Measurements from ENCODE around the gene ITPKC. TPM values are rescaled to one million over a fixed set of nuclear protein-coding genes. Genes with fewer than 3 reads are reported as not detected.
A peak's percentile ranks its signal among the peaks of the same experiment; 100 is the strongest.

Gene ITPKC
- total RNA-seq, 2 experiments from 2014 or later, result 5.5 to 6.5 TPM

GRCh38 chr19:40775632-40776022 lies 58.7 kb downstream of the ITPKC start:
- Histone ChIP-seq H4K20me1 (ENCODE audit: insufficient read depth, low read length) (no peaks in the 10 kb centered on the region), H3K4me1 (ENCODE audit: insufficient read depth, low read length, poor library complexity, severe bottlenecking) (peaks cover 37% of the 10 kb centered on the region), H2AFZ (ENCODE audit: low read length) (no peak overlapping the region), H3K4me3 (ENCODE audit: low read depth, low read length, poor library complexity, severe bottlenecking) (no peak overlapping the region), H3K36me3 (ENCODE audit: insufficient read depth, low read length) (peaks cover 10% of the 10 kb centered on the region; the same call in 1 of the 2 replicates), H3K4me2 (ENCODE audit: low read length) (no peak overlapping the region), H3K27ac (ENCODE audit: low read depth, low read length, poor library complexity, severe bottlenecking) (no peak overlapping the region), H3K79me2 (ENCODE audit: insufficient read depth, low read depth, low read length) (peaks cover 6% of the 10 kb centered on the region; the same call in 1 of the 2 replicates), H3K9me2 (ENCODE audit: insufficient read depth, low read length) (no peaks in the 10 kb centered on the region), H3K9me3 (ENCODE audit: low read length) (0 out of 2 replicates have a peak, but pooled peaks cover 8% of the 10 kb centered on the region)
- TF ChIP-seq EZH2phosphoT487 (IDR thresholded peaks at IDR 0.05; ENCODE audit: borderline replicate concordance, low read depth, low read length) (no peak), CTCF (conservative IDR thresholded peaks at IDR 0.05; ENCODE audit: low read length) (no peak)
- ChIA-PET POLR2A (interaction anchor here (1.1 to 3.5 kb wide), 2 partner anchors 23 to 26 kb away, joined by 4 to 29 read pairs; partner anchors contain the start of genes ACTMAP and SNRPA), CTCF (ENCODE audit: unreplicated experiment) (no interaction called here)
- no peak for DNase-seq (ENCODE audit: low spot score)
- BruUV-seq (replicated peaks), result no TSS peak
- intact Hi-C loops (cut with micrococcal nuclease; ENCODE audit: unreplicated experiment), result loop anchor here (10.0 kb wide), 1 partner anchor 171 kb away; the partner anchor contains the start of gene LTBP4

- Histone ChIP-seq H2AFZ (ENCODE audit: low read length) (peak overlapping the region; percentile 0; the same call in 1 of the 2 replicates), H3K4me3 (ENCODE audit: low read depth, low read length, poor library complexity, severe bottlenecking) (peak overlapping the region; percentile 68), H3K9me2 (ENCODE audit: insufficient read depth, low read length) (no peaks in the 10 kb centered on the region), H3K4me2 (ENCODE audit: low read length) (peak overlapping the region; percentile 86), H3K36me3 (ENCODE audit: insufficient read depth, low read length) (peaks cover 7% of the 10 kb centered on the region; the same call in 1 of the 2 replicates), H3K79me2 (ENCODE audit: insufficient read depth, low read depth, low read length) (peaks cover 6% of the 10 kb centered on the region; the same call in 1 of the 2 replicates), H3K9me3 (ENCODE audit: low read length) (0 out of 2 replicates have a peak, but pooled peaks cover 8% of the 10 kb centered on the region), H3K4me1 (ENCODE audit: insufficient read depth, low read length, poor library complexity, severe bottlenecking) (peaks cover 37% of the 10 kb centered on the region), H3K27ac (ENCODE audit: low read depth, low read length, poor library complexity, severe bottlenecking) (peak overlapping the region; percentile 95), H4K20me1 (ENCODE audit: insufficient read depth, low read length) (no peaks in the 10 kb centered on the region)
- POLR2A ChIA-PET, result interaction anchor here (0.5 to 3.5 kb wide), 6 partner anchors 12 to 170 kb away, joined by 4 to 29 read pairs (median 10); partner anchors contain the start of genes ACTMAP, EGLN2 and SNRPA
- no peak for DNase-seq (ENCODE audit: low spot score)
- CTCF ChIA-PET (ENCODE audit: unreplicated experiment), result no interaction called here
- intact Hi-C loops (cut with micrococcal nuclease; ENCODE audit: unreplicated experiment), result loop anchor here (10.0 kb wide), 1 partner anchor 172 kb away; the partner anchor contains the start of gene LTBP4
- no TSS peak for BruUV-seq (replicated peaks)
- TF ChIP-seq EZH2phosphoT487 (IDR thresholded peaks at IDR 0.05; ENCODE audit: borderline replicate concordance, low read depth, low read length) (no peak), CTCF (conservative IDR thresholded peaks at IDR 0.05; ENCODE audit: low read length) (no peak)
Observed at GRCh38 chr19:40776364-40776763, 59.5 kb downstream of the ITPKC start.
